Esophagus mucosa (tissue), 1 donor: ENCODE data around the gene SCN8A. TPM values are rescaled to one million over a fixed set of nuclear protein-coding genes. Genes with fewer than 3 reads are reported as not detected.
"Not testable (repeated sequence)": the region's sequence is repeated elsewhere in the genome, so short reads cannot be mapped to it uniquely, and the experiment has no call there.

ENCODE experiments used
- ATAC-seq: fragments of 200-7000 bp; cut with Tn5 transposase; one replicate; pipeline ENCODE4 v1.9.1; 2020
- total RNA-seq: library from RNA; stranded (reverse); gene quantifications from one replicate; pipeline ENCODE4 v1.2.4, GENCODE V29; 2023
- donor health status: DM: yes; HTN: yes; CAD: no.

The SCN8A gene
- total RNA-seq, 1 donor from 2014 or later: 0.68 TPM

DNA sequence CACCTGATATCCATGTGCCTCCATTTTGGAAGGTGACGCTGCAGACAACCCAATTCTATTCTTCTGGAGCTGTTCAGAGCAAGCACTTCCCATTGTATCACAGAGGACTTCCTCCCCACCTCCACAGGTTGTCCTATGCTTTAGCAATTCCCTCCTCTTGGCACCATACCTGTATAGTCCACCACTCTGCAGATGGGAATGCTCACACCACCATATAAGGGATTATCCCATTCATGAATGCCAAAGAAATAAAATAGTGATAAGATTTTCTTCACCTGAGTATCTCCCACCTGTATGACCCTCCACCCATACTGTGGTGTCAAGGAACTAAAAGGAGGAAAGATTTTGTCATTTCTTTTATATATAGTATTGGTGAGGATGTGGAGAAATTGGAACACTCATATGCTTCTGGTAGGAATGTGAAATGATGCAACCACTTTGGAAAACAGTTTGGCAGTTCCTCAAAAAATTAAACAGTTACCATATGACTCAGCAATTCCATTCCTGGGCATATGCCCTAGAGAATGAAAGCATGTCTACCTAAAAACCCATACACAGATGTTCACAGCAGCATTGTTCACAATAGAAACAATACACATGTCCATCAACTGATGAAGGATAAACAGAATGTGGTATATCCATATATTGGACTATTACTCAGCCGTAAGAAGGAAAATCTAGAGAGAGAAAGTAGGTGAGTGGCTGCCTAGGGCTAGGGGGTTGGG, 182.3 kb downstream of the SCN8A start:
- ATAC-seq: no peak

DNA sequence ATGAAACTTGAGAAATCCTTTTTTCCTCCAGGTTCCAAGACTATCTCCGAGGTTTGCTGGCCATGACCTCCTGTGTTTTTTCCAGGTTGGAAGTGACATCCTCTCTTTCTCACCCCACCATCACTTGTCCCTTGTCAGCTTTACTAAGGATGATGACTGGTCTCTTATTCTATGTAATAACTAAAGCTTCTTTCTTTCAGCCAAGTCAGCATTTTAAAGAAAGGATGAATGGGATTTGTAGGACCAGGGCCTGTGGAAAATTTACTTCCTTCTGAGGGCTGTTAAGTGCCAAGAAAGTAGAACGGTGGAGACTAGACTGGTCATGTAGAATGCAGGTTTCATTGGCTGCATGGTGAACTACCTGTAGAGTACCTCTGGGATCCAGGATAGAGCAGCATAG, 183.9 kb downstream of the SCN8A start:
- ATAC-seq: no peak

DNA sequence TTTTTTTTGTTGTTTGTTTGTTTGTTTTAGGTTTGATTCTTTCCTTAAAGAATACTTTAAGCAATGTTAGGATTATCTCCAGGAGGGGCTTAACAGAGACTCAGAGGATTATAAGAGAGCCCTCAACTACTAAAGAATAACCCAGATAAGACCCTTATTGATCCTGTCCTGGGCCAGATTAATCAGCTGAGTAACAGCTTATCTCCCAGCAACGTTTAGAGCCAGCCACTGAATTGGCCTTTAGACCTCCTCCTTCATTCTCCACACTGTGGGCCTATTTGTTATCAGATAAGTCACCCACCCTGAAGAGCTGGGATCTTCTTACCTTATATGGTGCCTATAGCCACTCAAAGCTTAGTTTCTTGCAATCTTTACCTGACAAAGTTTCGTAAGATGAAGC, 186.4 kb downstream of the SCN8A start:
- no peak for ATAC-seq

DNA sequence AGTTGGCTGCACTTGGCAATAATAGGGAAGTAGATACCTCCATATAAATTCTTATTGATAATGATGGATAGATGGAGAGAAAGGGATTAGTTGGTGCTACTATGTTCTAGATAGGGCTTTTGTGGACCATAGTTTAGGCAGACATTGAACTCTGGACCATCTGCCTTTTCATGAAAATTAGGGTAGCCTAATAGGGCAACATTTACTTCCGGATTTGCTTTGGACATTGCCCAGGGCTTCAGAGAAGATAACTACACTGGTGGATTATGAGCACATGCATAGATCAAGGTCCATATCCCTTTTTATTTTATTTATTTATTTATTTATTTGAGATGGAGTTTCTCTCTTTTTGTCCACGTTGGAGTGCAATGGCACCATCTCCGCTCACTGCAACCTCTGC, 186.9 kb downstream of the SCN8A start:
- ATAC-seq: no peak

DNA sequence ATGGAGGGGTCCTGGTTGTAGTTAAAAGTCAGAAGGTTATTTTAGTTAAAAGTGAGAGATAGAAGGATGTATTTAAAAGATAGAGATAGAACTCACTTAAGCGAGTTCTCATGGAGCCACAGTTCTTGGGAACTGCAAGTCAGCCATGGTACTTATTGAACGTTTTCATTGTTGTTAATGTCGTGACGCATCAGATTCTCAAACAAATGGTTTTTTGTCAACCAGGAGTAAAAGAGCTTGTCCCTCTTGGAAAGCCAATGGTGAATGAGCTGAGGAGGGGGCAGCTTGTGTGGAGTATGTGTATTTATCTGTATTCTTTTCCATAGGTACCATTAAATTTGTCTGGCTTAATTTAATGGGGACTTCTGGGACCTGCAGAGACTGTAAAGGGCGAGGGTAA, 188.8 kb downstream of the SCN8A start:
- ATAC-seq: no peak

DNA sequence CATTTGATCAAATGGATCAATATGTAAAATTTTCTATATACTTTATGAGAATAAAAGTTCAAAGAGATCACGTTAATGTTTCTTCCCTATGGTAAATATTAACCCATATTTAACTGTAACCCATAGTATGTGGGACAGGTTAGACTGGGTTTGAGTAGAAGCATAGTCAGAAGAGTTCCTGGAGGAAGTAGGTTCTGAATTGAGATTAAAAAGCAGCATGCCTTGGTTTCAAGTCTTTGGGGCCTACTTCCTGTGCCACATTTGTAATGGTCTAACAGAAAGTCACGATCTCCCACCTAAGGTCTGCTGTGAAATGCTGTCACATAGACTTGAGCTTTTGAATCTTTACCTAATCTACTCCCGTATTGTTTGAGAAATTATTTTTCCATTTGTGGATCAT, 193.7 kb downstream of the SCN8A start:
- no peak for ATAC-seq

DNA sequence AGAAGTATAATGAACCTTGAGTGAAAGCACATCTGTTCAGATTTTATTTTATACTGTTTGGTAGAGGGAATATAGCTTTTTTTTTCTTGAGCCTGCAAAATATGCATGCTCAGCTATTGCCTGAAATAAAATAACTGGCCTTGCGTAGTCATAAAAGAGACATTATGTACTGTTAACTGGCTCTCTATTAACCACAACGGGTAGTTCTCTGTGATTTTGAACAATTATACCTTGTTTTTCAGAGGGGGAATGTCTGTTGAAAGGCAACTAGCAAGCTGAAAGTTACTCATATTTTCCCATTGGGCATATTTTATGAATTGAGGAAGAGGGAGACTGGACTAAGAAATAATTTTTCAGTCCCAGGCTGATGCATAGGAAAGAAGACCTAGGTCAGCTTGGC, 194.9 kb downstream of the SCN8A start:
- ATAC-seq: no peak

DNA sequence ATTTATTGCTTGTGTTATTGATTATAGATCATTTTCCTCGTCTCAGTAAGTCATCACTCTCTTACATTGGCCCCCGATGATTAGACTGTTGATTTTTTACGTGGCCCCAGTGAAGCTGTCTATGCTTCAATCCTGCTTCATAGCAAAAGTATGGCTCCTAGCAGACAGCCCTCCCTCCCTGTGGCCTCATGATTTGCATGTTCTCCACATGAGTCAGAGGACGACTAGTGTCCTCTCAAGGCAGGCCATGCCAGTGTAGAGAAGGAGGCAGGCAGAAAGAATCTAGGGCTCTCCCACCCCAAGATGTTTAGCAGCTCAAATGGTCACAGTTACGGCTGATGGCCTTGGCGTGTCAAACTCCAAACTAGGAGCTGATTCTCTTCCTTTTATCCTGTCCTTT, 197.8 kb downstream of the SCN8A start:
- ATAC-seq: no peak

DNA sequence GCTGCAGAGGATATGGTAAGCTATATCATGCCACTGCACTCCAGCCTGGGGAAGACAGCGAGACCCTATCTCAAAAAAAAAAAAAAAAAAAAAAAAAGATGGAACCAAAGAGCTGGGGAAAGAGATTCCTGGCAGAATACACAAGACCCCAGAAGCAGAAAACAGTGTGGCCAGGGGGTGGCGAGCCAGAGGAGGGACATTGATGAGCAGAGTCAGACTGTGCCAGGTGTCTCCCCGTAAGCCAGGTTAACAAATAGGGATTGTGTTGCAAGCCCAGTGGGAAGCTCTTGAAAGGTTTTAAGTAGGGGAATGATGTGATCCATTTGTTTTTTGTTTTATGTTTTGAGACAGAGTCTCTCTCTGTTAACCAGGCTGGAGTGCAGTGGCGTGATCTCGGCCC, 201.4 kb downstream of the SCN8A start:
- no peak for ATAC-seq

DNA sequence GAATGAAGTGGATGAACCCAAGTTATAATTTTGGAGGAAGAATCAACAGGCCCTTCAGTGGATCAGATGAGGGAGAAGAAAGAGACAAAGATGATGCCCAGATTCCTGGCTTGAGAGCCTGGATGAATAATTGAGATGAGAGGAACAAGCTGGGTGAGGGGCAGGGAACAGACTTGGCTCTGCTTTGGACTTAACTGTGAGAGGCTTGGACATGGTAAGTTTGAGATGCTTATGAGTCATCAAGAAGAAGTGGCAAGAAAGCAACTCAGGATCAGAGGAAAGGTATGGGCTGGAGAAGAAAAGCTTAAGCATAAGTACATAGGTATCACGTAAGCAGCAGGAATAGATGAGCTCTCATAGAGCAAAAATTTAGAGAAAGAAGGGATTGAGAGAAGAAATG, 202.2 kb downstream of the SCN8A start:
- no peak for ATAC-seq

DNA sequence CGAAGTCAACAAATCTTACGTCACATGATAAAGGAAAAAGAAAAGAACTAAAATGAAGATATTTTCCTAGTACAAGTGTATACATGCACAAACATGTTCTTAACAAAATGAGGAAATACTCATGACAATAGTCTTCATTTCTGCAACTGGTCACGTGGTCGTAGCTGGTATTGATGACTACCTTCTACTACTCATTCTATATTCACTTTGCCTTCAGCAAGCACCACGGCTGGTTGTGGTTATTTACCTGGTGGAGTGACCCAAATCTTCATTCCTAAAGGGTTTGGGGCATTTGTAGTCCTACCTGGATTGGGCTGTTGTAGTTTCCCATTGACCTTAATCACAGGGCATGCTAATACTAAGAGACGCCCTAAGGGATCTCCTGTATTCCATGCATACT, 206.3 kb downstream of the SCN8A start:
- ATAC-seq: no peak

DNA sequence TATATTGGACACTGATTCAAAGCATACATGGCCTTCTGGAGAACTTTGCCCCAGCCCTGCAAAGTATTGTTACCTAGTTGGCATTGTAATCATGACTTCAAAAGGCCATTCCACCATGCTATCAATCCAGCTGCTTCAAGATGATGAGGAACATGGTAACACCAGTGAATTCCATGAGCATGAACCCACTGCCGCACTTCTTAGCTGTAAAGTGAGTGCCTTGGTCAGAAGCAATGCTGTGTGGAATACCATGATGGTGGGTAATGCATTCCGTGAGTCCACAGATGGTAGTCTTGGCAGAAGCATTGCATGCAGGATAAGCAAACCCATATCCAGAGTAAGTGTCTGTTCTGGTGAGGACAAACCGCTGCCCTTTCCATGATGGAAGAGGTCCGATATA, 207.0 kb downstream of the SCN8A start:
- ATAC-seq: not testable (repeated sequence)

DNA sequence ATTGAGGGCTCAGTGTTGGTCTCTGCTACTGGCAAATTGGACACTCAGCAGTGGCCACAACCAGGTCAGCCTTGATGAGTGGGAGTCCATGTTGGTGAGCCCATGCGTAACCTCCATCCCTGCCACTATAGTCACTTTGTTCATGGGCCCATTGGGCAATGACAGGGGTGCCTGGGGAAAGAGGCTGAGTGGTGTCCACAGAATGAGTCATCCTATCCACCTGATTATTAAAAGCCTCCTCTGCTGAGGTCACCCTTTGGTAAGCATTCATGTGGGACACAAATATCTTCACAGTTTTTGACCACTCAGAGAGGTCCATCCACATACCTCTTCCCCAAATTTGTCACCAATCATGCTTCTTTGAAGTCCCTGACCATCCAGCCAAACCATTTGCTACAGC, 207.5 kb downstream of the SCN8A start:
- ATAC-seq: no peak

DNA sequence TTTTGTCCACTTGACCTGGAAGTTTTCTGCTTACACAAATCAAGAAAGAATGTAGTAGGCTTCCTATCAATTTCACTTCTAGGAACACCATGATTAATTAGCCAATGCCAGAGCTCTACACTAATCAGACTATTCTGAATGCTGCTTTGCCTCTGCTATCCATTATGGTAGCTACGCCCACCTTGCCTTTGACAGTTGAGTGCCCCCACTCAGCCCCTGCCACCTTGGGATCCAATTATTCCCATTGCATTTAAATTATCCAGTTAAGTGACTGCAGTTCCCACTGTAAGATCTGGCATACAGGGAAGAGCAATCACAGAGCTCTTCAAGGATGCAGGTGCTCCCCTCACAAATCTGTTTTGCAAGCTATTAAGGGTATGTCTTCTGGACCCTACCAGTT, 210.0 kb downstream of the SCN8A start:
- ATAC-seq: no peak

DNA sequence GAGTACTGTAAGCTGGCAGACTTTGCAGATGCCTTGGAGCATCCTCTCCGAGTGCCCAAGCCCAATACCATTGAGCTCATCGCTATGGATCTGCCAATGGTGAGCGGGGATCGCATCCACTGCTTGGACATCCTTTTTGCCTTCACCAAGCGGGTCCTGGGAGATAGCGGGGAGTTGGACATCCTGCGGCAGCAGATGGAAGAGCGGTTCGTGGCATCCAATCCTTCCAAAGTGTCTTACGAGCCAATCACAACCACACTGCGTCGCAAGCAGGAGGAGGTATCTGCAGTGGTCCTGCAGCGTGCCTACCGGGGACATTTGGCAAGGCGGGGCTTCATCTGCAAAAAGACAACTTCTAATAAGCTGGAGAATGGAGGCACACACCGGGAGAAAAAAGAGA, 215.9 kb downstream of the SCN8A start:
- ATAC-seq: no peak

DNA sequence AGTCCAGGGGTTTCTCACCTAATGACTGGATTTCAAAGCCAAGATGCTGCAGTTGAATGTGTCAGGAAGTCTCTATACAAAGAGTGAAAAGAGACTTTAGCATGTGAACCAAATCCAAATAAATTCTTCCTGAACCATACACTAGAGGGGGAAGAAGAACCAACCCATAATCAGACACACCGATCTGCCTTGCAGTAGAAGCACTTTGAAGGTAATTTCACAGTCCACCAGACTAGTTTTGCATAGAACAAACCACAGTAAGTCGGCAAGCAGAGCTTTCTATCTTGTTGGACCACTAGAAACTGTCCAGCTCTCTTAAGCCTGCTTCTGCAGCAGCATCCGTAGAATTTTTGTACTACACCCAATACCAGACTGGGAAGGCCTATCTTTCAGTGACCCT, 218.2 kb downstream of the SCN8A start:
- no peak for ATAC-seq

DNA sequence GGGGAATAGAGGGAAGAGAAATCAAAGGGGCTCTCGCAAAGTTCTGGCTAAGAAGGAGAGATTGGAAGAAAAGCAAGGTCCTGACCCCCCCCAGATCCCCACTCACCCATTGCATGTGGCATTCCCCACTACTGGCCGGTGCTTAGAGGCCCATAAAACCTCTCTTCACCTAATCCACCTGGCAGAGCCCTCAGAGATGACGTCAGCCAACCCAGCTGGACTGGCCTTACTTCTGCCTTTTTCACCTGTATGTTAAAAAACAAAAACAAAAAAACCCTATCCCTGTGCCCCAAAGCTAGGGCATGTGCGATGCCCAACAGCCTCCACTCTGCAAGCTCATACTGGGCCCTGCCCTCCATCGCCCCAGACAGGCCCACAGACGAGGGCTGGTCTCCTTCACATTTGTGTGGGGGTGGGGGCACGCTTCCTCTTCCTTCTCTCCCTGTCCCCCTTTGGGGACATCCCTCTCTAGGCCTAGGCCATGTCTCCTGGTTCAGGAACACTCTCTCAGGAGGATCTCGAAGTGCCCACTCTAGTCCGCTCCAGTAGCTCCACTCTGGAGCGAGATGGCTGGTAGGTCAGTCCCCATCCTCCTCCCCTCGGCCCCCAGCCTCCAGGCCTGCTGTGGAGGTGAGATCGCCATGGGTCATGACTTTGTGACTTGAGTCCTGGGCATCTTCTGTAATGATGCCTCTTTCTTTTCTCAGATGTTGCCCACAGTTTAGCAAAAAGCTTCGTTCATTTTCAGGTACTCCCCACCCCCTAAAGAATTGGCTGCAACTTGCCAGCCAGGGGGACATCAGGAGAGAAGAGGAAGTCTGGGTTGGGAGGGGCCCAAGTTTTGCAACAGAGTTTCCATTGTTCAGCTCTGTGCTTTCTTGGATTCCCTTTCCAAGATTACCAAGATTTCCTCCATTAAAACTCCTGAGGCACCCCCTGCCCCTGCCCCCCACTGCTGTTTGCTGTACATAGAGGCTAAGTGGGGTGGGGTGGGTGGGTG, 220.5 kb downstream of the SCN8A start:
- no peak for ATAC-seq

DNA sequence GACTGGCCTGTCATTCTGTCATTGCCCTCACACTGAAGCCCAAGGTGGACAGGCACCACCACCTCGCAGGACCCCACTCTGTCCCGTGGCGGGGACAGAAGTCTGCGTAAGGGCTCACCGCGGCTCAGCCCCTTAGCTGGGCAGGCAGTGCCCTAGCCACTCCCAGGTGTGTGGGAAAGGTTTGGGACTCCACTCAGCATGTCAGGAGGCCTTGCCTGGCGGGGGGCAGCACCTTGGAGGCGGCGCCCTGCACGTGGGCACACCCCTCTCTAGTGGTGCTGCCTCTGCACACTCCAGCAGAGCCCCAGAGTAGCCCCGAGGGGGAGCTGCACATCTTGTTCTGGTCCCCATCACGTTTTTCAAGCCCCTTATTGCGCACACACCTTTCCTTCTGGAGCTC, 221.8 kb downstream of the SCN8A start:
- ATAC-seq: no peak

DNA sequence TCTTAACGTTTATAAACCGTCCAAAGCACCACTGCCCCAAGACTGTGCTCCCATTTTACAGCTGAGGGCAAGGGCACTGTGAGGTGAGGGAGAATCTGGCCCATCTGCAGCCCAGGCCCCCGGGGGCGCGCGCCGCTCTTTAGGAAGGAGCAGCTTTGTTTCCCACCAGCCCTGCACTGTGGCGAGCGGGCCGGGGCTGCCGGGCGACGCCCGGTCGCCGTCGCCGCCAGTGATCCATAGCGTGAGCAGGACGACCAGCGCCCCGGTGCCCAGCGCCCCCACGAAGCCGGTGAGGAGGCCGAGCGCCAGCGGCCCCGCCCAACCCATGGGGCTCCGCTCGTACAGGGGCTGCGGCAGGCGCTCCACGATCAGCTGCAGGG, 222.9 kb downstream of the SCN8A start:
- ATAC-seq: no peak

DNA sequence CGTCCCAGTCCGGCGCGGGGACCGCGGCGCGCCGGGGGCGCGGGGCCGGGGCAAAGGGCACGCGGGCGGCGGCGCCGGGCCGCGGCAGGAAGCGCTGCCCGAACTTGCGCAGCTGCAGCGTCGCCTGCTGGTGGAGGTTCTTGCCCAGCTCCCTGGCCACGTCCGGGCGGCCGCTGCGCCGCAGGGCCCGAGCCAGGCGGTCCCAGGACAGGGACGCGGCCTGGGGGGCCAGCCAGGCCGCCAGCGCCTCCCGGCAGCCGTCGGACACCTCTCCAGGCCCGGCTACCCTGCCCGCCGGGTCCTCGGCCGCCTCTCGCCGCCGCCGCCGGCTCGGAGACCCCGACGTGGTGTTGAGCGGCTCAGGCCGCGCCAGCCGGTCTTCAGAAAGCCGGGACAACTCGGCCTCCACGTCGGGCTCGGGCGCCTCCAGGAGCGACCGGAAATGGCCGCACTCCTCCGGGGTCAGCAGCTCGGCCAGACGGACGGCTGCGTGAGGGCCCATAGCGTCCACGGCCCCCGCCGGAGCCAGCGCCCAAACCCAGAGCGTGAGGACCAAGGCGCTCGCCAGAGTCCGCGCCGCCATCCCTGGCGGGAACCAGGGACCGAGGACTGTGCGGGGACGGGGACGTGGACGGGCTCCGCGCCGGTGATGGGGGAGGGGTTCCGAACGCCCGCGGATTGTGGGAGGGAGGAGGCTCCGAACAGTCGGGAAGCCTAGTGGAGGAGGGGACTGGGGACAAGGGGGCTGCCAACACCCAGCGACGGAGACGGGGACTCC, 223.5 kb downstream of the SCN8A start:
- ATAC-seq: peak; percentile 76

DNA sequence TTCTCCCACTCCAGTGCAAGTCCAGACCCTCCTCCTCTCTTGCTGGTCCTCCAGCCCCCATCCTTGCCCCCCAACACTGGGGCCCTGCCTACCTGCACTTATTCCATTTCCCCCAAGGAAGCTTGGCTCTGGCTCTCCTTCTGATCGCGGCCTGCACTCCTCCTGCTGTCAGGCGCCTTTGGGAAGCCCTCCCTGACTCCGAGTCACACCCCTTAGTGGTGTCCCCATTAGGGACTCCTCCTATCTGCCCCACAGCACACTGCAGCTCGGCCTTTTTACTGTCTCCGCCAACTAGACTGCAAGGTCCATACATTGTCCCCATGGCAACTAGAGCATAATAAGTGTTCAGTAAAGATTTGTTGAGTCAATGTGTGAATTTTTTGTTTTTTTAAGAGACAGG, 224.5 kb downstream of the SCN8A start:
- no peak for ATAC-seq

DNA sequence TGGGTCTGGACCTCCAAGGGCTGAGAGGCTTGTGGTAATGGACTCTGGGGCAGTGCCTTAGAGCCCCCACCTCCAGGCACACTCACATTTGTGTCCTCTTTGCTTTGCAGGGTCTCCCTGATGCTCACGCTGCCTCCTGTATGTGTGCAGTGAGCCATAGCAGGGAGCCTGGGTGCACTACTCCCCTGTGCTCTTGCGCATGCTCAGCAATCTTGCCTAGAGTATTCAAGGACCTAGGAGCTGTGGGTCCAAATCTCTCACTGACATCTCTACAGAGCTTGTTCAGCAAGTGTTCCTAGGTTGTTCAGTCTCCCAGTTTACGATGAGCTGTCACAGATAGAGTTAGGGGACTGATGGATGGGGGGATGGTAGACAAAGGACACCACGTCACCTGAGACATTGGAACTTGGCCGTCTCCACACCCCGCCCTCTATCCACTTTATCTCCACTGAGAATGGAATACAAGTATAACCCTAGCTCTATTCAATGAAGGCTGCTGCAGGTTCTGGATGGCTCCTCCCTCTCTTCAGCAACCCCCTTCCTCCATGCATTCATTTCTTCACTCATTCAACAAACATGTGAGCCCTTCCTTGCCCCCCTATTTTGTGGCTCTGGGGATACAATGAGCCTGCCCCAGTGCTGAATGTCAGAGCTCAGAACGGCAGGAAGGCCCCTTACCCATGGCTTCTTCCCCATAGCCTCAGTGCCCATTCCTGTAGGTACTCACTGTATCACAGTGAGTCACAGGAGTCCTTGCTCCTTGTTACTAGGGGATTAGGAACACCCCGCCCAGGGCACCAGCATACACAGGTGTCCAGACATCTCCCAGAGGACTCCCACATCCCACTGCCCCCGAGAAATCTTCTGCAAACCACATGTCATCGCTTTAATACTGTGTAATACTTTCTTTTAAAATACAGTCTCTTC, 226.3 kb downstream of the SCN8A start:
- no peak for ATAC-seq
